Nephron progenitor cell (in vitro differentiated cells): Measurements from ENCODE around the gene PNPLA1.

Experiments used
- DNase-seq: peaks from one replicate; pipeline ENCODE4 v3.0.0; 2021
- H3K27ac Mint-ChIP-seq: 2 replicates; pipeline ENCODE4 v1.8.0; 2021; ENCODE audit warnings: mild to moderate bottlenecking, moderate library complexity, mixed read lengths
- H3K27me3 Mint-ChIP-seq: 2 replicates; pipeline ENCODE4 v1.8.0; 2021; ENCODE audit warnings: mild to moderate bottlenecking, low read depth, mixed read lengths; ENCODE audit not compliant: poor library complexity
- H3K36me3 Mint-ChIP-seq: 2 replicates; pipeline ENCODE4 v1.8.0; 2021; ENCODE audit warnings: low read depth, mixed read lengths
- H3K4me1 Mint-ChIP-seq: 2 replicates; pipeline ENCODE4 v1.8.0; 2021; ENCODE audit warnings: mixed read lengths
- H3K4me3 Mint-ChIP-seq: 2 replicates; pipeline ENCODE4 v1.8.0; 2021; ENCODE audit warnings: mild to moderate bottlenecking, moderate library complexity, mixed read lengths
- H3K9me3 Mint-ChIP-seq: 2 replicates; pipeline ENCODE4 v1.8.0; 2021; ENCODE audit warnings: mild to moderate bottlenecking, moderate library complexity, mixed read lengths
- TF ChIP-seq, protein P1 (sequence below): fragments of 200-600 bp; sonication (generic); IDR thresholded peaks from 2 replicates; pipeline ENCODE4 v1.5.0; 2021; ENCODE audit warnings: antibody characterized with exemption

Gene PNPLA1

DNA sequence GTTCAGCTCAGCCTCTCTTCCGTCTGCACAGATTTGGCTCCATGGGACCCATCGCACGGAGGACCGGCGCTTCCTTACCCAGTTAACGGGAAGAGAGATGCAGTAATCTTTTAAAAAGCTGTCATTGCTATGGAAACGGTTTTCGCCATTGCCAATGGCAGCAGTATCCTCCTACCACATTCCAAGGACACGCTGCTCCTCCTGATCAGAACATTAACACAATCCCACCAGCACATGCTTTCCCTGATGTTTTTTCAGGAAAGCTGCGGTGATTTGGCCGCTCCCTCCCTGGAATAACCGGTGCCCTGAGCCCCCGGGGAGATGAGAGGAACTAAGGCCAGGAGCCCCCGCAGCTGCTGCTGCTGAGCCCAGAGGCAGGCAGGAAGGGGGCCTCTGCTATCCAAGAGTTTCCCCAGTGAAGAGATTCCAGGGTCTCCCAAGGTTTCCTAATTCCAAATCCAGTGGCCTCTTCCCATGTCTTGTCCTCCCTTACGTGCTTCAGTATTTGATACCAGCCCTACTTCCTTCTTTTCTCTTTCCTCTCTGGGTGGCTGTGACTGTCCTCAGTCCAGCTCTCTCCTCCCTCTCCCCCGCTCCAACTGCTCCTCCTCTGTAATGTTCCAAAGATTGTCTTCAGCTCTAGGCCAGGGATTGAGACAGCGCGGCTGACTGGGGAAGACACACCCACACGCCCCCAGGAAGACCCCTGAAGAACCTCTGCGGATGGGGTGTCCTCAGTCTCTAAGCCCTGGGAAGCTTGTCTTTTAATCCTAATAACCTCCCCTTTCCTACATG is 64.3 kb downstream of the PNPLA1 start:
- Mint-ChIP-seq H3K4me3 (peak overlapping the region; percentile 55), H3K9me3 (no peaks in the 10 kb centered on the region), H3K4me1 (peaks cover 55% of the 10 kb centered on the region), H3K27ac (peak overlapping the region; percentile 93), H3K36me3 (no peaks in the 10 kb centered on the region), H3K27me3 (peaks cover 39% of the 10 kb centered on the region)
- TF ChIP-seq, protein P1, sequence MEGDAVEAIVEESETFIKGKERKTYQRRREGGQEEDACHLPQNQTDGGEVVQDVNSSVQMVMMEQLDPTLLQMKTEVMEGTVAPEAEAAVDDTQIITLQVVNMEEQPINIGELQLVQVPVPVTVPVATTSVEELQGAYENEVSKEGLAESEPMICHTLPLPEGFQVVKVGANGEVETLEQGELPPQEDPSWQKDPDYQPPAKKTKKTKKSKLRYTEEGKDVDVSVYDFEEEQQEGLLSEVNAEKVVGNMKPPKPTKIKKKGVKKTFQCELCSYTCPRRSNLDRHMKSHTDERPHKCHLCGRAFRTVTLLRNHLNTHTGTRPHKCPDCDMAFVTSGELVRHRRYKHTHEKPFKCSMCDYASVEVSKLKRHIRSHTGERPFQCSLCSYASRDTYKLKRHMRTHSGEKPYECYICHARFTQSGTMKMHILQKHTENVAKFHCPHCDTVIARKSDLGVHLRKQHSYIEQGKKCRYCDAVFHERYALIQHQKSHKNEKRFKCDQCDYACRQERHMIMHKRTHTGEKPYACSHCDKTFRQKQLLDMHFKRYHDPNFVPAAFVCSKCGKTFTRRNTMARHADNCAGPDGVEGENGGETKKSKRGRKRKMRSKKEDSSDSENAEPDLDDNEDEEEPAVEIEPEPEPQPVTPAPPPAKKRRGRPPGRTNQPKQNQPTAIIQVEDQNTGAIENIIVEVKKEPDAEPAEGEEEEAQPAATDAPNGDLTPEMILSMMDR, result no peak
- DNase-seq, result no peak

DNA sequence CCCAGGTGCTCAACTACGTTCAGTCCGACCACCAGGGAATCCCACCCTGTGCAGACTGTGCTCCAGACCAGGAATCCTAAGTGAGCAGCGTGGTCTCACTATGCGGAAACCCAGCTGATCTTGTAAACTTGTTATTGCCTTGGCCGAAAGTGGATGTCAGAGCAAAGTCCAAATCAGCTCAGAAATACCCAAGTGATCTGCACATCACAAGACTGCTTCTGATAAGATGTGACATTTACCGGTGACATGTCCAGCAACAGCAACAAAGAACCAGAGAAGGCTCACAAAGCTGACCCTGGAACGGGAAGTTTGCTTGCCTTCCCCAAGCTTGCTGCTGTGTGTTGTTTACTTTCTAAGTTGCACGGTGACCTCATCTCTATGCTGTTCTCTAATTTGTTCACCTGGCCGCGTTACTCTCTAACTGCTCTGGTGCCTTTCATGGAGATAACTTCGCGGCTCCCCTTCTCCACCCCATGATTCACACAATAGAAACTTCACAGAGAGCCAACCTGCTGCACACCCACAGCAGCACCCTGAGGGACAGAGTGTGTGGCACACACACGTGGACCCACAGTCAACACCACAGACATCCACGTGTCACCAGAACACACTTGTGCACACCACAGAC is 65.1 kb downstream of the PNPLA1 start:
- no peaks in the 10 kb centered on the region for H3K9me3 Mint-ChIP-seq
- peaks cover 47% of the 10 kb centered on the region for H3K4me1 Mint-ChIP-seq
- peaks cover 42% of the 10 kb centered on the region for H3K27me3 Mint-ChIP-seq

DNA sequence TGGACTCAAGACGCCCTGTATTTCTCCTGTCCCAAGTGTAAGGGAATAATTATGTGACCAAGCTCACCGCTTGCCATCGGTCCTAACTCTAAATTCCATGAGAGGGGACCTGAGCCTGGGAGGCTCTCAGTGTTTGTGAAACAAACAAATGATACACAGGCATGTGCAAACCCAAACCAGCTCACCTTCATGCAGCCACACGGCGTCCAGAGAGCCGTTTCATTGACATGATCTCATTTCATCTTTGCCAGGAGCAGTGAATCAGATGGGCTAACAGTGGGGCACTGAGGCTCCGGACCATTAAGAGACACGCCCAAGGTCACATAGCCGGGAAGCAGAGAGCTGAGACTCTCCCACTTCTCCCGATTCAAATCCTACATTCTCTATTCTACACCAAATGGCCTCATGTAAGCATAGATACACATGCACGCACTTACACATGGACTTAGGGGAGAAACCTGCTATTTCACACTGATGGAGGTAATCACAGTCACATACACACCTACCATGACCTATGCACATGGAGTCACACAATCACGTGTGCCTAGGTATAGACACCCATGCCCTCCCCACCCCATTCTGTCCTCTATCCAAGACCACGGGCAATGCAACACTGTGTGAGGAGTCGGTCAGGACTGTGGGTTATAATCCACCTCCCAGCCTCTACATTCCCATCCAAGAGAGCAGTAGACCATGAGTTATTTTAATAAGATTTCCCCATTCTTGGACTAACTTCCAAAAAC is 65.8 kb downstream of the PNPLA1 start:
- Mint-ChIP-seq H3K9me3 (no peaks in the 10 kb centered on the region), H3K27ac (no peak overlapping the region), H3K4me3 (peak overlapping the region; percentile 11), H3K27me3 (peaks cover 49% of the 10 kb centered on the region), H3K4me1 (peaks cover 44% of the 10 kb centered on the region), H3K36me3 (no peaks in the 10 kb centered on the region)
- TF ChIP-seq, protein P1, result no peak
- DNase-seq, result no peak

More for the DNA sequence above, 65.1 kb downstream of the PNPLA1 start:
- no peak for DNase-seq
- Mint-ChIP-seq H3K36me3 (no peaks in the 10 kb centered on the region), H3K27ac (peak overlapping the region; percentile 1), H3K4me3 (peak overlapping the region; percentile 55)
- TF ChIP-seq, protein P1, result no peak

DNA sequence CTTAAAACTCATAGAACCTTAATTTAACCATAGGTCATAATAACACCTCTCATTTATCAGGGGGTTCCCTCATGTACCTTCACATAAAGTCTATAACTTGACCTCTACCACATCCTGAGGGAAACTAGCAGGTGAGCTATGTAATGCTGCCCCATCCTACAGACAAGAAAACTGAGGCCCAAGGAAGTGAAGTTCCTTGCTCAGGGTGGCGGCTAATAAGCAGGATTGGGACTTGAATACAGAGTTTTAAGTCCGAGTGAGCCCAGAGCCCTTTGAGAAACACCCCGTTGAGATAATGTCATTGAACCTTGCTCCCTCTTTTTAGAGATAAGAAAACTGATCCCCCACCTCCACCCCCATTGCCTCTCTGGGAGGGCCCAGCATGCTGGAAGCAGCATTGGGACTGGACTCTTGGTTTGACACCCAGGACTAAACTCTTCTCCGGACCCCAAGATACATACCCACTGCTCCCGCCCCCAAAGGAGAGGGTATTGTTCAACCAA is 66.4 kb downstream of the PNPLA1 start:
- Mint-ChIP-seq H3K27me3 (peaks cover 55% of the 10 kb centered on the region), H3K4me1 (peaks cover 47% of the 10 kb centered on the region), H3K36me3 (no peaks in the 10 kb centered on the region), H3K27ac (no peak overlapping the region), H3K9me3 (no peaks in the 10 kb centered on the region), H3K4me3 (no peak overlapping the region)
- TF ChIP-seq, protein P1, result no peak
- no peak for DNase-seq

DNA sequence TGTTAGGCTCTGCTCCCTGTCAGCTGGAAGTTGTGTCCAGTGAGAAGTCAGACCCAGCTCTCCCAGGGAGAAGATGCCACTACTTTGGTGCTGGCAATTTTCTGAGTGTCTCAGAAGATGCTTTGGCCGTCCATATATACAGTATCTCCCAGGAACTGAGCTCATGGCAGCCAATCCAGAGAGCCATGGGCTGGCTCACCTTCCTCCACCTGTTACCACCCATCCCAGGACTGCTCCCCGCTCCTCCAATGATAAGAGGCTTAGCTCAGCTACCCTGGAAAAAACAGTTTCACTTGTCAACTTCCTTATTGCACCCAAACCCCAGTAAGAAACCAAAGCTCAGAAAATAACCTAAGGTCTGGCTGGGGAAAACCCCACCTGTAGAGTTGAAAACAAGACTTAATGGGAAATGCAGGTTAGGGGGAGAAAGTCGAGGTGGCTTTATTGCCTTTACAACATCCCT is 67.0 kb downstream of the PNPLA1 start, which contains the start of gene BNIP5:
BNIP5 (minus strand) TSS at position 110 of the 463 bp plus-strand sequence. CDS start 6,198 bp downstream, outside the sequence.
- Mint-ChIP-seq H3K27ac (no peak within 1 kb of the TSS), H3K27me3 (peaks cover 56% of the 10 kb centered on the region), H3K4me3 (no peak within 1 kb of the TSS), H3K4me1 (peaks cover 45% of the 10 kb centered on the region), H3K36me3 (no peaks in the 10 kb centered on the region), H3K9me3 (no peaks in the 10 kb centered on the region)
- TF ChIP-seq, protein P1, result no peak
- DNase-seq, result no peak
